ENCODE results near the gene PM20D1. TPM values are rescaled to one million over a fixed set of nuclear protein-coding genes. Genes with fewer than 3 reads are reported as not detected.

The PM20D1 gene
- total and polyA plus RNA-seq, 9 donors, result 0.06 to 0.16 (median 0.09) TPM; not detected in 3

GRCh38 chr1:205809942-205810345 is 40.0 kb downstream of the PM20D1 start:
- Histone ChIP-seq H3K9me3 (replicated peaks; ENCODE audit: control insufficient read depth, low read depth, low read length) (no peaks in the 10 kb centered on the region), H3K4me3 (ENCODE audit: low read length) (no peak overlapping the region), H3K4me1 (ENCODE audit: control insufficient read depth, insufficient read depth, low read length) (peaks cover 51% of the 10 kb centered on the region), H3K27me3 (ENCODE audit: control insufficient read depth, insufficient read depth, low read length) (peaks cover 3% of the 10 kb centered on the region), H3K27ac (ENCODE audit: low read length) (no peak overlapping the region), H3K36me3 (ENCODE audit: control insufficient read depth, insufficient read depth, low read length) (peaks cover 36% of the 10 kb centered on the region)
- WGBS (ENCODE audit: insufficient coverage), result 94% methylated on average over 13 of the region's 14 CpGs
- DNase-seq, result no peak

GRCh38 chr1:205809469-205809868 is 40.5 kb downstream of the PM20D1 start:
- Histone ChIP-seq H3K27ac (ENCODE audit: low read length) (no peak overlapping the region), H3K36me3 (ENCODE audit: control insufficient read depth, insufficient read depth, low read length) (peaks cover 37% of the 10 kb centered on the region), H3K4me3 (ENCODE audit: low read length) (no peak overlapping the region), H3K4me1 (ENCODE audit: control insufficient read depth, insufficient read depth, low read length) (peaks cover 52% of the 10 kb centered on the region), H3K27me3 (ENCODE audit: control insufficient read depth, insufficient read depth, low read length) (peaks cover 3% of the 10 kb centered on the region), H3K9me3 (replicated peaks; ENCODE audit: control insufficient read depth, low read depth, low read length) (no peaks in the 10 kb centered on the region)
- 49% methylated on average over 2 of the region's 3 CpGs for WGBS (ENCODE audit: insufficient coverage)
- no peak for DNase-seq

- H3K4me3 ChIP-seq (ENCODE audit: low read length), result no peak overlapping the region
- peaks cover 28% of the 10 kb centered on the region for H3K4me1 ChIP-seq (ENCODE audit: control insufficient read depth, insufficient read depth, low read length)
- WGBS (ENCODE audit: insufficient coverage), result no CpG with 5 or more reads among the region's 5 CpGs
- H3K27me3 ChIP-seq (ENCODE audit: control insufficient read depth, insufficient read depth, low read length), result no peaks in the 10 kb centered on the region
- peaks cover 38% of the 10 kb centered on the region for H3K36me3 ChIP-seq (ENCODE audit: control insufficient read depth, insufficient read depth, low read length)
- no peaks in the 10 kb centered on the region for H3K9me3 ChIP-seq (replicated peaks; ENCODE audit: control insufficient read depth, low read depth, low read length)
- H3K27ac ChIP-seq (ENCODE audit: low read length), result no peak overlapping the region
- no peak for DNase-seq
Measured at GRCh38 chr1:205805082-205805711, 44.7 kb downstream of the PM20D1 start.

GRCh38 chr1:205804605-205805004 is 45.3 kb downstream of the PM20D1 start:
- no peak overlapping the region for H3K4me3 ChIP-seq (ENCODE audit: low read length)
- no CpG with 5 or more reads among the region's 2 CpGs for WGBS (ENCODE audit: insufficient coverage)
- H3K9me3 ChIP-seq (replicated peaks; ENCODE audit: control insufficient read depth, low read depth, low read length), result no peaks in the 10 kb centered on the region
- no peak for DNase-seq
- H3K27ac ChIP-seq (ENCODE audit: low read length), result no peak overlapping the region
- H3K4me1 ChIP-seq (ENCODE audit: control insufficient read depth, insufficient read depth, low read length), result peaks cover 22% of the 10 kb centered on the region
- peaks cover 38% of the 10 kb centered on the region for H3K36me3 ChIP-seq (ENCODE audit: control insufficient read depth, insufficient read depth, low read length)
- no peaks in the 10 kb centered on the region for H3K27me3 ChIP-seq (ENCODE audit: control insufficient read depth, insufficient read depth, low read length)

- WGBS (ENCODE audit: insufficient coverage), result 0% methylated on average over 1 of the region's 4 CpGs
- H3K4me1 ChIP-seq (ENCODE audit: control insufficient read depth, insufficient read depth, low read length), result peaks cover 16% of the 10 kb centered on the region
- no peak overlapping the region for H3K4me3 ChIP-seq (ENCODE audit: low read length)
- no peak overlapping the region for H3K27ac ChIP-seq (ENCODE audit: low read length)
- no peaks in the 10 kb centered on the region for H3K9me3 ChIP-seq (replicated peaks; ENCODE audit: control insufficient read depth, low read depth, low read length)
- H3K36me3 ChIP-seq (ENCODE audit: control insufficient read depth, insufficient read depth, low read length), result peaks cover 39% of the 10 kb centered on the region
- H3K27me3 ChIP-seq (ENCODE audit: control insufficient read depth, insufficient read depth, low read length), result no peaks in the 10 kb centered on the region
- DNase-seq, result no peak
Measured at GRCh38 chr1:205803986-205804385, 45.9 kb downstream of the PM20D1 start.

- Histone ChIP-seq H3K36me3 (ENCODE audit: control insufficient read depth, insufficient read depth, low read length) (peaks cover 50% of the 10 kb centered on the region), H3K4me1 (ENCODE audit: control insufficient read depth, insufficient read depth, low read length) (peaks cover 11% of the 10 kb centered on the region), H3K9me3 (replicated peaks; ENCODE audit: control insufficient read depth, low read depth, low read length) (no peaks in the 10 kb centered on the region), H3K4me3 (ENCODE audit: low read length) (no peak overlapping the region), H3K27me3 (ENCODE audit: control insufficient read depth, insufficient read depth, low read length) (no peaks in the 10 kb centered on the region), H3K27ac (ENCODE audit: low read length) (no peak overlapping the region)
- DNase-seq, result no peak
- WGBS (ENCODE audit: insufficient coverage), result 92% methylated on average over 7 of the region's 8 CpGs
Measured at GRCh38 chr1:205802060-205802459, 47.9 kb downstream of the PM20D1 start.

- Histone ChIP-seq H3K27ac (ENCODE audit: low read length) (no peak overlapping the region), H3K4me3 (ENCODE audit: low read length) (no peak overlapping the region), H3K4me1 (ENCODE audit: control insufficient read depth, insufficient read depth, low read length) (peaks cover 11% of the 10 kb centered on the region), H3K9me3 (replicated peaks; ENCODE audit: control insufficient read depth, low read depth, low read length) (no peaks in the 10 kb centered on the region), H3K27me3 (ENCODE audit: control insufficient read depth, insufficient read depth, low read length) (no peaks in the 10 kb centered on the region), H3K36me3 (ENCODE audit: control insufficient read depth, insufficient read depth, low read length) (peaks cover 56% of the 10 kb centered on the region)
- 74% methylated on average over 2 of the region's 7 CpGs for WGBS (ENCODE audit: insufficient coverage)
- no peak for DNase-seq
Measured at GRCh38 chr1:205800981-205801703, 48.8 kb downstream of the PM20D1 start.

- Histone ChIP-seq H3K4me1 (ENCODE audit: control insufficient read depth, insufficient read depth, low read length) (peaks cover 10% of the 10 kb centered on the region), H3K27ac (ENCODE audit: low read length) (no peak overlapping the region), H3K27me3 (ENCODE audit: control insufficient read depth, insufficient read depth, low read length) (no peaks in the 10 kb centered on the region), H3K4me3 (ENCODE audit: low read length) (no peak overlapping the region), H3K36me3 (ENCODE audit: control insufficient read depth, insufficient read depth, low read length) (peaks cover 60% of the 10 kb centered on the region), H3K9me3 (replicated peaks; ENCODE audit: control insufficient read depth, low read depth, low read length) (no peaks in the 10 kb centered on the region)
- WGBS (ENCODE audit: insufficient coverage), result 56% methylated on average over 5 of the region's 7 CpGs
- DNase-seq, result no peak
Measured at GRCh38 chr1:205800427-205800826, 49.5 kb downstream of the PM20D1 start.

- H3K9me3 ChIP-seq (replicated peaks; ENCODE audit: control insufficient read depth, low read depth, low read length), result no peaks in the 10 kb centered on the region
Measured at GRCh38 chr1:205798577-205798976, 51.4 kb downstream of the PM20D1 start.

GRCh38 chr1:205797168-205797567 is 52.8 kb downstream of the PM20D1 start:
- no CpG with 5 or more reads among the region's 2 CpGs for WGBS (ENCODE audit: insufficient coverage)
- Histone ChIP-seq H3K27ac (ENCODE audit: low read length) (no peak overlapping the region), H3K9me3 (replicated peaks; ENCODE audit: control insufficient read depth, low read depth, low read length) (no peaks in the 10 kb centered on the region), H3K27me3 (ENCODE audit: control insufficient read depth, insufficient read depth, low read length) (no peaks in the 10 kb centered on the region), H3K4me3 (ENCODE audit: low read length) (no peak overlapping the region), H3K36me3 (ENCODE audit: control insufficient read depth, insufficient read depth, low read length) (peaks cover 70% of the 10 kb centered on the region), H3K4me1 (ENCODE audit: control insufficient read depth, insufficient read depth, low read length) (peaks cover 15% of the 10 kb centered on the region)
- no peak for DNase-seq

More at GRCh38 chr1:205798577-205798976, 51.4 kb downstream of the PM20D1 start:
- Histone ChIP-seq H3K4me3 (ENCODE audit: low read length) (no peak overlapping the region), H3K36me3 (ENCODE audit: control insufficient read depth, insufficient read depth, low read length) (peaks cover 66% of the 10 kb centered on the region), H3K4me1 (ENCODE audit: control insufficient read depth, insufficient read depth, low read length) (peaks cover 4% of the 10 kb centered on the region), H3K27me3 (ENCODE audit: control insufficient read depth, insufficient read depth, low read length) (no peaks in the 10 kb centered on the region), H3K27ac (ENCODE audit: low read length) (no peak overlapping the region)
- no peak for DNase-seq
- WGBS (ENCODE audit: insufficient coverage), result 98% methylated on average over 4 of the region's 5 CpGs
